ENCODE data around the gene SPTB. TPM values are rescaled to one million over a fixed set of nuclear protein-coding genes. Genes with fewer than 3 reads are reported as not detected.

Gene SPTB
- total RNA-seq, 1 donor from 2014 or later = 79.4 TPM

- no peak for DNase-seq (ENCODE audit: missing footprints)
- no peak for ATAC-seq
- intact Hi-C loops (cut with DNase I) = no loop called here
Observed at GRCh38 chr14:64730681-64731080, 149.0 kb downstream of the SPTB start.

GRCh38 chr14:64730061-64730440, 149.7 kb downstream of the SPTB start:
- DNase-seq (ENCODE audit: missing footprints) = no peak
- intact Hi-C loops (cut with DNase I) = no loop called here
- ATAC-seq = no peak

- ATAC-seq (peak; percentile 85), DNase-seq (ENCODE audit: missing footprints) (no peak)
- intact Hi-C loops (cut with DNase I) = loop anchor here (10.0 kb wide), 1 partner anchor 55 kb away; no protein-coding TSS in a partner anchor
Observed at GRCh38 chr14:64729386-64730060, 150.2 kb downstream of the SPTB start.

DNA sequence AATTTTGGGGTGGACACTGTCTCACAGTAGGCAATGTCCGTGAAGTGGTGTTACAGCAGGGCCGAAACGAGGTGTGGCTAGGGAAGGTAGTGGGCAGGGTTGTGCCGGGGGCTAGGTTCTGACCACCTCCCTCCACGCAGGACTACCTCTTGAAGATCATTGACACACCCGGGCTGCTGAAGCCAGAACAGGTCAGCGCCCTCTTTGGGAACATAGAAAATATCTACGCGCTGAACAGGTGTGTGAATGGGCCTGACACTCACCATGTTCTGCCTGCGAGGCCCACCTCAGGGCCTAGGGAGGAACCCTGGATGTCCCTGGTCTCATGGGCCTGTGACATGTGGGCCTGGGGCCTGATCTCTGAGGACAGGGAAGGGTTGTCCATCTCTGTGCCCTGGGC, 150.9 kb downstream of the SPTB start:
- ATAC-seq (no peak), DNase-seq (ENCODE audit: missing footprints) (no peak)
- intact Hi-C loops (cut with DNase I) = loop anchor here (10.0 kb wide), 1 partner anchor 54 kb away; no protein-coding TSS in a partner anchor

DNA sequence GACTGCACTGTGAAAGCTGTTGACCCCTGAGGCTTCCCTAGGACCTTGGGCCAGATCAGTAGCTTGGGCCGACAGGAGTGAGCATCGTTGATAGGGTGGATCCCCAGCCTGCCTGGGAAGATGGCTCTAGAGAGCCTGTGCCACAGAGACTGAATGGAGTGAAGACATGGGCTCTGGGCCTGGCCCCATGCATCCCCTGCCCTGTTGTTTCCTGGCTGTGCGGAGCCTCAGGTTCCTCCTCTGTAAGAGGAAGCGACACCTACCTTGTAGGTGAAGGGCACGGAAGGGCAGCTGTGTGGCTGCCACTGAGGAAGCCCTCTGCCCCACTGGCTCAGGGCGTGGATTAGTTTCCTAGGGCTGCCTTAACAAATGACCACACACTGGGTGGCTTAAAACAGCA, 151.6 kb downstream of the SPTB start:
- intact Hi-C loops (cut with DNase I) = loop anchor here (10.0 kb wide), 1 partner anchor 53 kb away; no protein-coding TSS in a partner anchor
- no peak for DNase-seq (ENCODE audit: missing footprints)
- ATAC-seq = no peak

DNA sequence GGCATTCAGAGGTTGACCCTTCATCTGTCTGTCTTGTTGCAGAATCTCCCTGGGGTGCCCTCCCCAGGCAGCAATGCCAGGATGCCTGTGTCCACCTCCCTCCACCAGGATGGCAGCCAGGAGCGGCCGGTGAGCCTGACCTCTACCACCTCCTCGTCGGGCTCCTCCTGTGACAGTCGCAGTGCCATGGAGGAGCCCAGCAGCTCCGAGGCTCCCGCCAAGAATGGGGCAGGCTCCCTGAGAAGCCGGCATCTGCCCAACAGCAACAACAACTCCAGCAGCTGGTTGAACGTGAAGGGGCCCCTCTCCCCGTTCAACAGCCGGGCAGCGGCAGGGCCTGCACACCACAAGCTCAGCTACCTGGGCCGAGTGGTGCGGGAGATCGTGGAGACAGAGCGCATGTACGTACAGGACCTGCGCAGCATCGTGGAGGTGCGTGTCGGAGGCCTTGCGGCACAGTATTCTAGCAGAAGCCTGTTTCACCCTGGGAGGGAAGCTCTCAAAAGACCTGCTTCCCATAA, 152.1 kb downstream of the SPTB start:
- intact Hi-C loops (cut with DNase I) = loop anchor here (10.0 kb wide), 1 partner anchor 53 kb away; no protein-coding TSS in a partner anchor
- DNase-seq (ENCODE audit: missing footprints) (no peak), ATAC-seq (no peak)

GRCh38 chr14:64726585-64726890, 153.2 kb downstream of the SPTB start:
- DNase-seq (ENCODE audit: missing footprints) (no peak), ATAC-seq (no peak)
- intact Hi-C loops (cut with DNase I) = loop anchor here (10.0 kb wide), 1 partner anchor 52 kb away; no protein-coding TSS in a partner anchor

DNA sequence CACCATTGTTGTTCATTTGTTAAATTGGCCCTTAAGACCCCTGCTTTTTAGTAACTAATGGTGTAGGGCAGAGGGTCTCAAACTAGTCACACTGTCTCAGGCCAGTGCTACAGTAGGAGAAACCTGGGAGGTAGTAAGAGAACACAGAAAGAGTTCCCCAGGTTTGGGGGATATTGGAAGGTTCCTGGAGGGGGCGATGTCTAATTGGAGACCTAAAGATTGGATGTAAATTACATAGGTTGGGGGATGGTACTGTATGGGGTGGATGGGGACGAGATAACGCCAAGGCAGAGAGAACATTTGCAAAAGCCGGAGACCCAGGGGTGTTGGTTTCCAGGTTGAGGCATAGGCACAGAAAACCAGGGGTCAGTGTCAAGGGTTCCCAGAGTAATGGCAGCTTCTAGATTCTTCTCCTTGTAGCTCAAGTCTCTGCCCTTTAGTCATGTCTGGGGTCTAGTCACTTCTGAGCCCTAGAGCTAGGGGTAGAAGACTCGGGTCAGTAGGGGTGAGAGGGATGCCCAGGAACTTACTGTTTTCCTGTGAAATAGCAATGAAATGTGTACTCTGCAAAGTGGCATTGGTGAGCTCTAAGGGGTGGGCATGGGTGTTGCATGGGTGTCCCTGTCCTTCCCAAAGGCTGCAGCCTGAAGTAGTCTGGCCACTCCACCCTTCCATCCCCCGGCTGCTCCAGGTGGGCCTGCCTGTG, 153.7 kb downstream of the SPTB start:
- DNase-seq (ENCODE audit: missing footprints) (no peak), ATAC-seq (no peak)
- intact Hi-C loops (cut with DNase I) = loop anchor here (10.0 kb wide), 1 partner anchor 51 kb away; no protein-coding TSS in a partner anchor

DNA sequence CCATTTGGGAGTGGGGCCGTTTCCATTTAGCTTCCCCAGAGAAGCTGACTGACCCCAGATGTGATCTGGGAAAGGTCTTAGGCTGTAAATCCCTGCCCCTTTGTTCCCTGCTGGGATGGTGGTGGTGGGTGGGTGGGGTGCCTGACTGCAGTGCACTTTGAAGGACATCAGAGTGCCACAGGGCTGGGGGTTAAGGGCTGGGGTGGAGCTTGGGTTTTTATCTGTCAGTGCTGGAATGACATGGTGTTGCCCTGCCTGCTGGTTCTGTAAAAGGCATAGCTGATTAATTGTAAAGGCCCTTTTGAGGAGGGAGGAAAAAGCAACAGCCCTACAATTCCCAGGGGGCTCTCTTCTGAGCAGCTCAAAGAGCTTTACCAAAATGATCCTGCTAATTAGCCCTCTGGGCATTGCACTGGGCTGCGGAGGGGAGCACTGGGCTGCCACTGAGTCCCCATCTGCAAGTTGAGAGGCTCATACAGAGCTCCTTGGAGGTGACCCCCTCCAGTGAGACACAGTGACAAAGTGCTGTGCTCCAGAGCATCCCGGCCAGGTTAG, 154.4 kb downstream of the SPTB start:
- DNase-seq (ENCODE audit: missing footprints) (no peak), ATAC-seq (peak; percentile 5)
- intact Hi-C loops (cut with DNase I) = loop anchor here (10.0 kb wide), 1 partner anchor 51 kb away; no protein-coding TSS in a partner anchor

- no peak for ATAC-seq
- intact Hi-C loops (cut with DNase I) = loop anchor here (10.0 kb wide), 1 partner anchor 50 kb away; no protein-coding TSS in a partner anchor
- DNase-seq (ENCODE audit: missing footprints) = no peak
Observed at GRCh38 chr14:64724578-64724930, 155.2 kb downstream of the SPTB start.

- ATAC-seq = no peak
- intact Hi-C loops (cut with DNase I) = loop anchor here (10.0 kb wide), 1 partner anchor 49 kb away; no protein-coding TSS in a partner anchor
- DNase-seq (ENCODE audit: missing footprints) = no peak
Observed at GRCh38 chr14:64723691-64724577, 155.8 kb downstream of the SPTB start.

DNA sequence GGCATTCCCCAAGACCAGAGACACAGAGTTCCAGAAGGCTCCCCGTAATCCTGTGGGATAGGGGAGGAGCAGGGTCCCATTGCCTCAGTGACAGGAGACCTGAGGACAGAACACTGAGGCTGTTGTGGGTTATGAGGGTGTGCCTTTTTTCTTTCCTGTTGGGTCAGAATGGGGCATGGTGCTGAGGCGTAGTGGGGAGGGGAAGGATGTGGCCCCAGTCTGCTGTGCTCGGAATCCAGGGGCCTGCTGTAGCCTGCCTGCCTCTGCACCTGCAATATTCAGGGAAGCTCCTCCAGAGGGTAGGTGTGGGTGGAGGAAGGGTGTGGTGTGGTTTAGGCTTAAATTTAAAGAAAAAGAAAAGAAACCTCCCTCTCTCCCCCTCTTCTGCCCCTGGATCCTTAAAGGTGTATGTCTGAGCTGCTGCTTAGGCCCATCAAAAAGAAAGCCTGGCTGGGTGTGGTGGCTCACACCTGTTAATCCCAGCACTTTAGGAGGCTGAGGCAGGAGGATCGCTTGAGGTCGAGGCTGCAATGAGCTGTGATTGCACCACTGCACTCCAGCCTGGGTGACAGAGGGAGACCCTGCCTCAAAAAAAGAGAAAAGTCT, 156.8 kb downstream of the SPTB start:
- intact Hi-C loops (cut with DNase I) = loop anchor here (10.0 kb wide), 1 partner anchor 48 kb away; no protein-coding TSS in a partner anchor
- DNase-seq (ENCODE audit: missing footprints) (no peak), ATAC-seq (no peak)

DNA sequence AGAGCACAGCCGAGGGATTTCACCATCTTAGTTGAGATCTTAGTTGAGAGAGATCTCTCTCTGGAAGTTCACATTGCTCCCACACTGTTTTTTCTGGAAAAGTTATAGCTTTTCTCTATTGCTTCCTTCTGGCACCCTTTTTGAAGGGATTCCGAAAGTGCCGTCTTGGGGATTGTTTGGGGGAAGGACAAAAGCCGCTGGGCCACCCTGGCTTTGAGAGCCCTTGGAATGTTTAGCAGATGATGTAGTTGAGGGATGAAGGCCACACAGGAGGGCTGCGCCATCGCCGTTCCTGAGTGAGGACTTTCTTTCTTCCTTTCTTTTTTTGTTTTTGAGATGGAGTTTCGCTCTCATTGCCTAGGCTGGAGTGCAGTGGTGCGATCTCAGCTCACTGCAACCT, 157.8 kb downstream of the SPTB start:
- intact Hi-C loops (cut with DNase I) = loop anchor here (10.0 kb wide), 1 partner anchor 47 kb away; no protein-coding TSS in a partner anchor
- DNase-seq (ENCODE audit: missing footprints) (no peak), ATAC-seq (no peak)

- ATAC-seq = peak; percentile 51
- intact Hi-C loops (cut with DNase I) = loop anchor here (10.0 kb wide), 1 partner anchor 47 kb away; no protein-coding TSS in a partner anchor
- no peak for DNase-seq (ENCODE audit: missing footprints)
Observed at GRCh38 chr14:64721391-64721791, 158.3 kb downstream of the SPTB start.

GRCh38 chr14:64720131-64720576, 159.6 kb downstream of the SPTB start:
- DNase-seq (ENCODE audit: missing footprints) (no peak), ATAC-seq (no peak)
- intact Hi-C loops (cut with DNase I) = loop anchor here (10.0 kb wide), 1 partner anchor 45 kb away; no protein-coding TSS in a partner anchor

DNA sequence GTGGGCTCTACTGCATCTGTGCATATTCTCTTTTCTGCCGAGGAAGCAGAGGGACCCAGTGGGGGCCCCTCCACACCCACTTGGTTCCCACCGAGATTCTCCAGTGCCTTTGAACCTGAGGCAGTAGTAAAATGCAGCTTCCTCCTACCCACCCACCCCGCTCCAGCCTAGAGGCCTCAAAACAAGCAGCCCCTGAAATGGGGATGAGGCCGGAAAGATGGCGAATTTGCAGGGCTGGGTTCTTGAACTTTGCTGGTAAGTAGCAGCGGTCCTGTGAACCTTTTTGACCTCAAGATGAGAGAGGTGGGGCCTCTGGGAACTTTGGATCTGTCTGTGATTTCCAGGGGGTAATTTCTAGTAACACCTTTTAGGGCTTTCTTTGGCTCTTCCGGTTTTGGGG, 160.1 kb downstream of the SPTB start:
- intact Hi-C loops (cut with DNase I) = no loop called here
- DNase-seq (ENCODE audit: missing footprints) (no peak), ATAC-seq (no peak)

GRCh38 chr14:64718762-64719161, 160.9 kb downstream of the SPTB start:
- intact Hi-C loops (cut with DNase I) = no loop called here
- DNase-seq (ENCODE audit: missing footprints) = no peak

DNA sequence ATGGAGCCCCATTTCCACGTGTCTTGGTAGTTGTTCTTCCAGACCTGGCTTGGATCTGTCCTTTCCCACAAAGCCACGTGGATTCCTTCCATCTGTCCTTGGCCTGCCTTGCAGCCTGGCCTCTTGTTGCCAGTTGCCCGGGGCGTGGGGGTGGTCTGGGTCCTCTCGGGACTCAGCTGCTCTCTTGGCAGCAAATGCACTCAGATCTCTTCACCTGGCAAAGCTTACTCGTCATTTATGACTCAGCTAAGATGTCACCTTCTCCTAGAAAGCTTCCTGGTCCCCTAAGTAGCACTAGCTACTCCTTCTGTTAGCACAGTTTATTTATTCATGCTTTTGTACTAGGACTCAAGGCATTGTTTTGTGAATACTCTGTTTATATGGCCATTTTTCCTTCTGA, 161.8 kb downstream of the SPTB start:
- intact Hi-C loops (cut with DNase I) = no loop called here
- ATAC-seq = no peak
- DNase-seq (ENCODE audit: missing footprints) = no peak

More at GRCh38 chr14:64718762-64719161, 160.9 kb downstream of the SPTB start:
- no peak for ATAC-seq

All from Right ventricle myocardium inferior (tissue), 1 donor.